ENCODE data around the gene APOL2.
"Not testable (repeated sequence)": the region's sequence is repeated elsewhere in the genome, so short reads cannot be mapped to it uniquely, and the experiment has no call there.

The APOL2 gene

DNA sequence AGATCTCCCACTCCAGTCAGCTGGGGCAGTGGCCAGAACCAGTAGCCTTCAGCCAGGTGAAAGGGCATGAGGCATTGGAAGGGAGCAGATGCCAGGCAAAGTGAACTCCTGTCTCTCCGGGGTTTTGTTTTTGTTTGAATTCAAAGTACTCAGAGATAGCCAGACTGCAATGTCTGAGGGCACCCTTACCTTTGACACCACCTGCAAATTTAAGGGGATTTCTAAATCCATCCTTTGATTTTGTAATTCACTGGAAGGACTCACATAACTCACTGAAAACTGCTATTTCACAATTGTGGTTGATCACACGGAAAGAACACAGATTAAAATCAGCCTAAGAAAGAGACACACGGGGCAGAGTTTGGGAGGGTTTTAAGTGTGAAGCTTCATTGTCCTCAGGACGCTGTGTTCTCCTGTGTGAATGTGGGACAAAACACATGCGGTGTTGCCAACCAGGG, 23.9 kb upstream of the APOL2 start:
- DNase-seq (ENCODE audit: low read depth) = not testable (repeated sequence)

DNA sequence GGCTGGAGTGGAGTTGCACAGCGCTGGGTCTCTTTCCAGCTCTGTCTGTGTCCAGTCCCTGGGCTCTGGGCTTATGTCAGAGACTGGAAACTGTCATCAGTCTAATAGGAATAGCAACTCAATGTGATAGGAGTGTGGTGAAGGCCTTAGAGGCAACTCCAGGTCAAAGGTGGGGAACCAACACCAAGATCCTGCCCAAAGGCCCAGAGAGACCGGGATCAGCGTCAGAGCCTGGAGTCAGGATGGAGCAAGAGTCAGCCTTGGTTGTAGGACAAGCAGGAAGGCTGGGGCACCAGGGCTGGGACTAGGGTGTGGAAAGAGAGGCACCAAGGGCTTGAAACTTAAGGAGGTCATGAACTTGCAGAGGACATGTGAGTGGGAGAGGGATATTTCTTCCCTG, 23.0 kb upstream of the APOL2 start:
- not testable (repeated sequence) for DNase-seq (ENCODE audit: low read depth)

DNA sequence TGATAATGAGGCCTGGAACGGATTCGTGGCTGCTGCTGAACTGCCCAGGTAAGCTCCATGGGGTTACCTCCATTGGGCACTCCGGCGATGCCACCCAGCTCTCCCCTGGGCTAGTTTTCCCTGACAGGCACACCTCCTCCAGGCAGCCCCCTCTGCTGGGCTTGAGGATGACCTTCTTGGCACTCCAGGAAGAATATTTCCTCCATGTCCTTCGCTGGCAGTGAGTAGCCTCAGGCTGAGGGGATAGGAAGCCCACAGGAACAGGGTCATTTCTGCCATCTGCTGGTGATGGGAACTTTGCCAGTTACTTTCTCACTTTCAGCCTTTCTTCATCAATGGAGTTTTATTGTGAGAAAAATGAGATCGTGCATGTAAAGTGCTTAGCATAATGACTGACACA, 22.3 kb upstream of the APOL2 start:
- not testable (repeated sequence) for DNase-seq (ENCODE audit: low read depth)

DNA sequence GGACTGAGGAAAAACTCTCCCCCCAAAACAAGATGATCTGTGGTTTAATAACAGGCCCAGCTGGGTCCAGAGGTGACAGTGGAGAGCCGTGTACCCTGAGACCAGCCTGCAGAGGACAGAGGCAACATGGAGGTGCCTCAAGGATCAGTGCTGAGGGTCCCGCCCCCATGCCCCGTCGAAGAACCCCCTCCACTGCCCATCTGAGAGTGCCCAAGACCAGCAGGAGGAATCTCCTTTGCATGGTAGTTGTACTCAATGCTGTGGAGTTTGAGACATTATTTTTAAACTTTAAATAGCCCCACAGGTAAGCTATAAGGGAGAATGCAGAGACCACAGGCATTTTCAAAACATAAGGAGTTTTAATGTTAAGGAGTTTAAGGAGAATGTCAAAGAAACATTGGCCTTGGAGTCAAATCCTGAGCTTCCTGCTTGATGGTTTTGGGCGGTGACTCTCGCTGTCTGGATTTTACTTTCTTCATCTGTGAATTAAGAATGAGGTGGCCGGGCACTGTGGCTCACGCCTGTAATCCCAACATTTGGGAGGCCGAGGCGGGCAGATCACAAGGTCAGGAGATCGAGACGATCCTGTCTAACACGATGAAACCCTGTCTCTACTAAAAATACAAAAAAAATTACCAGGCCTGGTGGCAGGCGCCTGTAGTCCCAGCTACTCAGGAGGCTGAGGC, 20.4 kb upstream of the APOL2 start:
- DNase-seq (ENCODE audit: low read depth) = no peak

DNA sequence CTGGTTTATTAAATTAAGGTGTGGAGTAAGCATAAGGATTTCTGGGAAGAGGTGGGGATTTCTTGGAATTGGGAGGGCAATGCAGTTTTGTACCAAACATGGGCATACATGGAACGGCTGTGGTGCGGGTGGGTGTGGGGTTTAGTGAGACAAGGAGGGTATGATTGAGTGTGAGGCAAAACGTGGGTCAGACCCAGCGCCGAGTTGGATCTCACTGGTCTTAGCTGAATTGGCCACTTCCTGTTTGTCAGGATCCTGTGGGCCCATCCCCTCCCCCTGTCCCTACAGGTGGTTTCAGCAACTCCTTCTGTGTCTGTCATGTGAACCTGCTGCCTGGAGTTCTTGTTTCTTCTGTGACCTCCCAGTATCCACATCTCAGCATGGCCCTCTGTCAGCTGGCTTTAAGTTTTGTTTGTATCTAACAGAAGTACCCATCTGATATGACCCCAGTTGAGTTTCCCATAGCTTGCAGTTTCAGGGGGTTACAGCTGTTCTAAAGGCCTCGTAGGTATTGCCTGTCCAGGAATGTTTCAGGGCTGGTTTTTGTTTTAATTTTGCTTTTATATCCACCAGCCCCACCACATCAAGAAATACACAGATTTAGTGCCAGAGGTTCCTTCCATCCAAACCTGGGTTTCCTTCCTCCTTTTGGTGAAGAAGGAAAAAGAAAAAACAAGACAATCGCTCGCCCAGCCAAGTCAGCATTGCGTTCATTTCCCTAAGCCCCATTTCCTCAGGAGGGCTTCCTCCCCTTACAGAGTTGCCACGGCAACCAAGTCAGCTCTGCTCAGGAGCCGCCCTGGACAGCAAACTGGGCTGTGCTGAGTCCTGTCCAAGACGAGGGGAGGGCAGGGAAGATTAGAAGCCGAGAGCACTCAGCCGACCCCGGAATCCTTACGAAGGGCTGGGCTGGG, 19.6 kb upstream of the APOL2 start:
- no peak for DNase-seq (ENCODE audit: low read depth)

DNA sequence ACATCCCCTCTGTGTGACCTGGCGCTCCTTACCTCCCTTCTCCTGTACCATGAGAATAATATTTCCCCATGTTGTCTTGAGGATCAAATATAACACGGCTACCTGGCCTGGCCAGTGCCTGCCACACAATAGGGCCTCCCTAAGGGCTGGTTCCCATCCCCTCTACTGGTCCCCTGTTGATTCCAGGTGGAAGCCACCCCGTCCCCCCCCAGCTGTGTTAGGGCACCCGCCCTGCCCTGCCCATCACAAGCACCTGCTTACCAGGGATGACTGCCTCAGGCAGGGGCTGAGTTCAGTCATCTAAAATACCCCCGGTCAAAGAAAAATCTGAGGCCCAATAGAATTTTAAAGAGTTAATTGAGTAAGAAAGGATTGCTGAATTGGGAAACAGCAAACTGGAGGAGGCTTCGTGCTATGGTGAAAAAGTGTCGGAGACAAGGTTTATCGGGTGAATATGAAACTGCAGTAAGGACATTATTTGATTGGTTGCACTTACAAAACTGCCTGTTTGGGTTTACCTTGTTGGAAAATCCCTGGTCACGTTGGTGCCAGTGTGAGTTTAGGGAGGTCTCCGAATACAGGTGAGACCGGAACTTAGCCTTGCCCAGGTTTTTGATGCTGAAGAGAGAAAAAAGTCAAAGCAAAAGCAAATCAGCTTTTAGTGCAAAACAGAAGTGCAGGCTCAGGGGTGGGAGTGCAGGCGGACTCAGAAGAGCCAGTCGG, 18.8 kb upstream of the APOL2 start:
- DNase-seq (ENCODE audit: low read depth) = no peak

DNA sequence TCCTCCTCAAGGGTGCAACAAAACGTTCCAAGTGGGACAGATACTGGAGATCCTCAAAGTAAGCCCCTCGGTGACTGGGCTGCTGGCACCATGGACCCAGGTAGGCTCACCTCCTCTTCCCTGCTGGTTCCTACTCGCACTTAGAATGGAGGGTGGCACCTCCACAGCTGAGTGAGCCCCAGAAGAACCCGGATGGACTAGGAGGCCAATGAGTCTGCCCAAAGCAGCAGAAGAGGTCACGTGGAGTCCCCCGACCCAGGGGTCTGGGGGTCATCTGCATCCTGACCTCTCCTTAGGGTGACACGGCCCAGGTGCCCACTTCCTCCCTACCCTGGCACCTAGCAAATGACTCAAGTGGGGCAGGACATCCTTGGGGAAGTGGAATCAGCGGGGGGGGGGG, 18.0 kb upstream of the APOL2 start:
- DNase-seq (ENCODE audit: low read depth) = no peak

DNA sequence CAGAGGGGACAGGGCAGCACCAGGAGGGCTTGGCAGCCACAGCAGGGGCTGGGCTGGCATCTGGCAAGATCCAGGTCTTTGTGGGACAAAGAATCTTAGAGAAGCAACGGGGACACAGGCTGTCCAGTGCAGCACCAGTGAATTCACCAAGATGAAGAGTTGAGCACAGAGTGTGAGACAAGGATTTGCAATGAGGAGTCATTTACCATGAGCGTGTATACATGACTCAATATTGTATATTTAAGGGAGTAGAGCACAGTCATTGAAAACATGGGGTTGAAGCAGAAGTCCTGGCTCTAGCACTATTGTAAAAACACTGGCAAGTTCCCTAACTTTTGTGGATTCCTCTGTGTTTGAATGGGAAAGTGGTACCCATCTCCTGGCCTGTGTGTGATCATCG, 17.2 kb upstream of the APOL2 start:
- DNase-seq (ENCODE audit: low read depth) = no peak

DNA sequence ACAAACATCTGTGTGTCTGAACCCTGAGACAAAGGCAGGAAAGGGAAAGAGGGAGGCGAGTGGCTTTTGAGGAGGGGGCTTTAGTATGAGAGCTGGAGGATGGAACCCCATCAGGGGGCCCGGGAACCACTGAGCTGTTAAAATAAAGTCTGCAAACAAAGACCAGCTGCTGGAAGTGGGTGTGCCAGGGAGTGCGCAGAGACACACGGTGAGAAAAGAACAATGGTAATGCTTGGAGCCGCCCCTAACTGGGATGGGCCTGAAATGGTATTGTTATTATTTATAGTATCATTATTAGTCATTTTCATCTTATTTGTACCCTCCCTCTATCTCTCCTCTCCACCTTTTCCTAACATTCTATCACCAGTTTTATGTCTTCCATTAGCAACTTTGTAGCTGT, 16.2 kb upstream of the APOL2 start:
- DNase-seq (ENCODE audit: low read depth) = not testable (repeated sequence)

DNA sequence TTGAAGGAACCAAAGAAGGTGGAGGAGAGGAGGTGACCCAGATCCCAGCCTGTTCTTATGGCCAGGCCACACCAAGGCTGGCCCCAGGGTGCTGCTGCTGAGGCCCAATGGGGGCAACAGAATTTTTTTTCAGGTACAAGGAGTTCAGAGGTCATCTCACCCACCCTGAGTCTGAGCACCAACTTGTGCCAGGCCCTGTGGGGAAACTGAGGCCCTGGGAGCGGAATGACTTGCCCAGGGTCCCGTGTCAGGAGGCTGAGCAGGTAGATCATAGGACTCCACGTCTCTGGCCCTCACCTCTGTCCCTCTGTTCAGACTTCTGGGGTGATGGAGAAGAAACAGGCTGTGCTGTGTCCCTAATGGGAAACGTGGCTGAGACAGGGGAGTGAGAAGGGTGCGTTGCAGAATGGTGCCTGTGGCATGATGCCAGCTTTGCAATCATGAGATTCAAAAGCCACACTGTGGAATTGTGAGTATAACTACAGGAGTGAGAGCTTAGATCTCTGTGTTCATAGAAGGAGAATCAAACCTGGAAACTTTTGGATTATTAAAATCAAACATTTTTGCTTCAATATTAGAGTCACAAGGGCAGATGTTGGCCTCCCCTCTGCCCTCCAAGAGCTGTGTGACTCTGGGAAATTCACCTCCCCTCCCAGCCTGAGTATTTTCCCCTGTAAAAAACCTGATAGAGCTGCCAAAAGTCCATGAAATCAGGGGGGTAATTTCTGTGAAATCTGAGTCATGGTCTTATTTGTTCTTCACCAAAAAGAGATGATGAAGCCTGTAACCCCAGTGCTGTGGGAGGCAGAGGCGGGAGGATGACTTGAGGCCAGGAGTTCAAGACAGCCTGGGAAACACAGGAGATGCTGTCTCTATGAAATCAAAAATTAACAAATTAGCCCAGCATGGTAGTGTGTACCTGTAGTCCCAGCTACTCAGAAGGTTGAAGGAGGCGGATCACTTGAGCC, 14.5 kb upstream of the APOL2 start:
- no peak for DNase-seq (ENCODE audit: low read depth)

DNA sequence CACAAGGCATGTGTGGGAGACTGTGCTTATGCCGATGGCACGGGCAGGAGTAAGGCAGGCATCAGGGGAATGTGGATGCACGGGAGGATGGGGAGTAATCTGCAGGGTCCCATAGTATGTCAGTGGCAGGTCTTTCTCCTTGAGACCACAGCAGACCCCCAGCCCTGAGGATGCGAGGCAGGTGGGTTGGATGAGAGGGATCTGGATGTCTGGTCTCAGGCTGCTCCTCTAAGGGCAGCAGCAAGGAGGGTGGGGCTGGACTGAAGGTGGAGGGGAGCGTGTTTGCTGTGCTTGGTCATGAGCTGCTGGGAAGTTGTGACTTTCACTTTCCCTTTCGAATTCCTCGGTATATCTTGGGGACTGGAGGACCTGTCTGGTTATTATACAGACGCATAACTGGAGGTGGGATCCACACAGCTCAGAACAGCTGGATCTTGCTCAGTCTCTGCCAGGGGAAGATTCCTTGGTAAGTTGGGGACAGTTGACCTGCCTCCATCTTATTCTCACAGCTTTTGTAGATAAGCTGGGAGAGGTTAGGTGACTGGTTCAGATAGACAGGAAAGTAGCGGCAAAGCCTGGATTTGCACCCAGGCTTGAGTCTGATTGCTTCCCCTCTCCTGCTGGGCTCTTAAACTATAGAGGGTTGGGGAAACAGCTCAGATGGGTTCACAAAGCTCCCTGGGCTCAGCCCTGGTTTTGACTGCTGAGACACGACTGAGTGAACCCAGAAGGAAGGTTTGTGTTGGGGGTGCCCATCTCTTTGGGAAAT, 13.6 kb upstream of the APOL2 start, which contains the start of gene APOL1:
TSS of gene APOL1 (plus strand) at position 380 of the 769 bp plus-strand sequence. CDS start 1,823 bp downstream, outside the sequence.
- DNase-seq (ENCODE audit: low read depth) = no peak

DNA sequence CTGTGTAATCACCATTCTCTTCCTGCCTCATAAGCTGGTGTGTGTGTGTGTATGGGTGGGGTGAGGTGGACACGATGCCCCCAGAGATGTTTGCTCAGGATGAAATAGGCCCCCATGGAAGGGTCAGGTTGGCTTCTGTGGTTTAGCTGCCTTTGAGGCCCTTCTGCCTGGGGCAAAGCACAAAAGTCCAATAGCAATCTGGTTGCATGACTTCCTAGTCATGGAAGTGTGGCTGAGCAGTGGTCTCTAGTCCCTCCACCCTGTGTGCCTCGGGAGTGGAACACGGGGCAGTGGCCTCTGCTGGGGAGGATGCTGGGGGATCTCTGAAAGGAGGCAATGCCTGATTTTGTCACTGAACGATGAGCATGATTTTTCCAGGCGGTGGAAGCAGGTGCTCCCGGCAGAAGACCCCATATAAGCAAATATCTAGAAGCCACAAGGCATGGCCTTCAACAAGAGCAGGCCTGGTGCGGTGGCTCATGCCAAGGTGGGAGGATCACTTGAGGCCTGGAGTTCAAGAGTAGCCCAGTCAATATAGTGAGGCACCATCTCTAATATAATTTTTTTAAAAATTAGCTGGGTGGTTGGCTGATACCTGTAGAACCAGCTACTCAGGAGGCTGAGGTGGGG, 12.8 kb upstream of the APOL2 start:
- DNase-seq (ENCODE audit: low read depth) = not testable (repeated sequence)

DNA sequence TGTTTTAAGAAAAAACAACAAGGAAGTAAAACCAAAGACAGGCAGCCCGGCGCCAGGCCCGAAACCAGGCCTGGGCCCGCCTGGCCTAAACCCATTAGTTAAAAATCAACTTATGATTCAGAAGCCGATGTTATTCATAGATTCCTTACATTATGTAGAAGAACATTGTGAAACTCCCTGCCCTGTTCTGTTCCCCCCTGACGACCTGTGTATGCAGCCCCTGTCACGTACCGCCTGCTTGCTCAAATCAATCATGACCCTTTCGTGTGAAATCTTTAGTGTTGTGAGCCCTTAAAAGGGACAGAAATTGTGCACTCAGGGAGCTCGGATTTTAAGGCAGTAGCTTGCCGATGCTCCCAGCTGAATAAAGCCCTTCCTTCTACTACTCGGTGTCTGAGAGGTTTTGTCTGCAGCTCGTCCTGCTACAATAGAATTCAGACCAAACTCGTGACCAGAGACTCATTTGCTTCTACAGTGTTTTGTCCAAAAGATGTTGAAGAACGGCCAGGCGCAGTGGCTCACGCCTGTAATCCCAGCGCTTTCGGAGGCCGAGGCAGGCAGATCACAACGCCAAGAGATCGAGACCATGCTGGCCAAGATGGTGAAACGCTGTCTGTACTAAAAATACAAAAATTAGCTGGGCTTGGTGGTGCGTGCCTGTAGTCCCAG, 11.1 kb upstream of the APOL2 start:
- not testable (repeated sequence) for DNase-seq (ENCODE audit: low read depth)

DNA sequence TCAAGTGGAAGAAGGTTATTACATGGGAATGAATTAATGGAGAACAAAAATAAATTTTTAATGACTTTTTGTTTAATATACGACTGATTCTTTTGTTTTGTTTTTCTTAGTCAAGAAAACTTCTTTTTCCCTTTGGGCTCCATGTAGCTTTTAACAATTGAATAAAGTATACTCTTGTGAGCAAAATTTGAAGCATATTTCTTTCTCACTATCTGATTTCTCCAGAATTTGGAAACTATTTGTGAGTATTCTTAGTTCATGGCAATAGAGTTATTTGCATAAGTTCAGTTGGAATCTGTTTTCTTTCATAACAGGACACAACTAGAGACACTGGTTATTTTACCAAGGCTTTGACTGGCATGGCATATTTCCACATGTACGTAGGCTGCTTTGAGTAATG, 9.8 kb upstream of the APOL2 start:
- DNase-seq (ENCODE audit: low read depth) = no peak

DNA sequence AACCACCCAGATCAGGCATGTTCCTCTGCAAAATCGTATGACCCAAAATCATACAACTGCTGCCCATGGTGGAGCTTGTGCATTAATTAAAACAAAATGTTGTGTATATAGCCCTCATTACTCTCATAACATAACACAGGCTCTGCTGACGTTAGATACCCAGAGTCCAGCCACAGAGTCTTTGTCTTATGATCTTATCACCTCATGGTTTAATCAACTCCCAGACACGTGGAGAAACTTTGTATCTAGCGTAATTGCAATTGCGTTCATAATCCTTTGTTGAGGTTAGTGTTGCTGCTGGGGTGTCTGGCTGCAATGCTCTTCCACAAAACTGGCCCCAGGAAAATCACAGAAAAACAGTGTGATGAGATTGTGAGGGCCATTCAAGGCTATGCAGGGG, 8.6 kb upstream of the APOL2 start:
- DNase-seq (ENCODE audit: low read depth) = no peak

DNA sequence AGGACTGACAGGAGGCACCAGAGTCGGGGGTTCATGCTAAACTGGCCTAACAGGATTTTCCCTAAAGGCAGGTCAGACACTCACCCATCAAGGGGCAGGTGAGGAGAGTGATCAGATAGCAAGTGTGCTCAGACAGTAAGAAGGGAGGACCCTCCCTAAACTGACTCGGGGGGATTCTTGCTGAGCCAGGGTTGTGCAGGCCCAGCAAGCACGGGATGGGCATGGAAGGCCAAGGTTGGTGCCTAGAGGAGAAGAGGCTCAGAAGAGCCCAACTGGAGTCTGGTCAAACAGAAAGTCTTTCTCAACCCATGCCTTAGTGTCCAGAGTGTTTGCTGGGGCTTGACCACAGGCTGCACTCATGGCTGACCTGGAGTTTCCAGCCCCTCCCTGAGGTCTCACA, 7.4 kb upstream of the APOL2 start:
- no peak for DNase-seq (ENCODE audit: low read depth)

DNA sequence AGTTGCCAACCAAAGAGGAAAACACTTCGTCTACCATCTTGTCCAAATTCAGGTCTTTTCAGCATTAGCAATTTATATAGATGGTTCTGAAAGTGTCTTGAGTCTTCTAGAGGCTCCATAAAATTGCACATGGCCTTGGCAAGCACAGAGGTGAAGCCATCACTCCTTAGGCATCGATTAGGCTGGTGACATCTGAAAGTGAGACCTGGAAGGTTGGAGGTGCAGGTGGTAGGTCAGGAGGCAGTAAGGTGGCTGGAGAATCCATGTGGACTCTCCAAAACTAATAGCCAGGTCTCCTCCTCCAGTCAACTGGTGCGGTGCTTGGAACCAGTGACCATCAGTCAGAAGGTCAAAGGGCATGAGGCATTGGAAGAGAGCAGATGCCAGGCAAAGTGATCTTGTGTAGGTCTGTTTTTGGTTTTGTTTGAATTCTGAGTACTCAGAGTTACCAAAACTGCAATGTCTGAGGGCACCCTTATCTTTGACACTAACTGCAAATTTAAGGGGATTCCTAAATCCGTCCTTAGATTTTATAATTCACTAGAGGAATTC, 6.6 kb upstream of the APOL2 start:
- no peak for DNase-seq (ENCODE audit: low read depth)

DNA sequence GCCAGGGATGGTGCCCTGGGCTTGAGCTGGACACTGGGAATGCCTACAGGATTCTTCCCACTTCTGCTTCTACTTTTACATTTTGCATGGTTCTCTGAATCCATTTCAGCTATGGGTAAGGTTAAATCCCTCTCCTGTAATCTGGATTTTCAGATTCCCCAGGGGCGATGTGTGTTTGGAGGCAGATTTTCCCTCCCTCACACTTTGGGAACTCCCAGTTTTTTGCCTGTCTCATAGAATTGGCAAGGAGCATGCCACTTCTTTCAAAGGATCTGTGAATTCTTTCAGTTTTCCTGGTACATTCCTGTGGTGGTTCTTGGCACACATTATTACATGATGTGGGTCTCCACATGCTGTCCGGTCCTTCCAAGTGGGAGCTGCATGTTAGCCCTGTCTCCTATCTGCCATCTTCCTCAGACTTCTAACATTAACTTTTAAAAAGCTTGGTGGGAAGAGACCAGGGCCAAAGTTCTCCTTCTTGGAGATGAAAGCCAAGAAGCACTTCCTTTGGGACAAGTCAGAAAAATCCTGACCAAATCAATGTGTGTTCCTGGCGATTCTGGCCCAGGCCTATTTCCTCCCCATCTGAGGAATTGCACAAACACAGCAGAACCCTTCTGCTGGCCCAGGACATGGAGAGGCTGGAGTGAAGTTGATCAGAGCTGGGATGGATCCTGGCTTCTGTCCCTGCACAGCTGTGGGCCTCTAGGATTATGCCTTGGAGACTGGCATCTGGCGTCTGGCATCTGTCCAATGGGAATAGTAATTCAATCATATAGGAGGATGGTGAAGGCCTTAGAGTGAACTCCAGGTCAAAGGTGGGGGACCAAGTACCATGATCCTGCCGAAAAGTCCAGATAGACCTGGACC, 5.4 kb upstream of the APOL2 start:
- DNase-seq (ENCODE audit: low read depth) = no peak

All from T follicular helper cell (primary cell).